ENCODE results near the gene MAN1C1. TPM values are rescaled to one million over a fixed set of nuclear protein-coding genes. Genes with fewer than 3 reads are reported as not detected.

Gene MAN1C1
- total RNA-seq, 2 donors from 2014 or later = 2.2 to 4.3 TPM

- H3K4me1 Mint-ChIP-seq = peaks cover 35% of the 10 kb centered on the region
These were observed 83.0 kb downstream of the MAN1C1 start for GRCh38 chr1:25699500-25700143.

GRCh38 chr1:25700144-25700523 lies 83.5 kb downstream of the MAN1C1 start:
- H3K9me3 Mint-ChIP-seq = no peaks in the 10 kb centered on the region
- H3K4me1 Mint-ChIP-seq = peaks cover 37% of the 10 kb centered on the region
- H3K4me3 ChIP-seq (ENCODE audit: low read length) = no peak overlapping the region
- no peak overlapping the region for H3K4me3 Mint-ChIP-seq
- peaks cover 4% of the 10 kb centered on the region for H3K27me3 Mint-ChIP-seq (ENCODE audit: insufficient read depth)
- H3K4me1 ChIP-seq (ENCODE audit: control insufficient read depth, insufficient read depth, low read length) = peaks cover 3% of the 10 kb centered on the region
- H3K36me3 ChIP-seq (ENCODE audit: control insufficient read depth, insufficient read depth, low read length) = no peaks in the 10 kb centered on the region
- H3K9me3 ChIP-seq (ENCODE audit: control insufficient read depth, low read length) = no peaks in the 10 kb centered on the region
- 94 to 97% methylated on average over 3 of the region's 3 CpGs for WGBS, 2 experiments (ENCODE audit: insufficient coverage in 1 of 2, insufficient read length in 1 of 2)
- no peak for TF ChIP-seq CTCF (conservative IDR thresholded peaks at IDR 0.05)
- H3K36me3 Mint-ChIP-seq (ENCODE audit: low read depth) = no peaks in the 10 kb centered on the region
- no peak overlapping the region for H3K9ac ChIP-seq (ENCODE audit: extremely low read depth, low read length, poor library complexity, severe bottlenecking)
- H3K27ac Mint-ChIP-seq = no peak overlapping the region
- H3K27ac ChIP-seq (ENCODE audit: low read depth, low read length) = peak overlapping the region; percentile 52
- no peaks in the 10 kb centered on the region for H3K27me3 ChIP-seq (ENCODE audit: control insufficient read depth, insufficient read depth, low read length, poor library complexity, severe bottlenecking)
- DNase-seq = no peak

More at GRCh38 chr1:25699500-25700143, 83.0 kb downstream of the MAN1C1 start:
- TF ChIP-seq CTCF (conservative IDR thresholded peaks at IDR 0.05) = no peak
- no peak overlapping the region for H3K4me3 ChIP-seq (ENCODE audit: low read length)
- Mint-ChIP-seq H3K4me3 (no peak overlapping the region), H3K27ac (no peak overlapping the region), H3K36me3 (ENCODE audit: low read depth) (no peaks in the 10 kb centered on the region), H3K27me3 (ENCODE audit: insufficient read depth) (peaks cover 4% of the 10 kb centered on the region), H3K9me3 (no peaks in the 10 kb centered on the region)
- 75 to 91% methylated on average over 8 to 10 of the region's 10 CpGs for WGBS, 2 experiments (ENCODE audit: insufficient coverage in 1 of 2, insufficient read length in 1 of 2)
- no peak overlapping the region for H3K9ac ChIP-seq (ENCODE audit: extremely low read depth, low read length, poor library complexity, severe bottlenecking)
- DNase-seq = peak; percentile 35
- H3K9me3 ChIP-seq (ENCODE audit: control insufficient read depth, low read length) = no peaks in the 10 kb centered on the region
- H3K4me1 ChIP-seq (ENCODE audit: control insufficient read depth, insufficient read depth, low read length) = peaks cover 3% of the 10 kb centered on the region
- H3K36me3 ChIP-seq (ENCODE audit: control insufficient read depth, insufficient read depth, low read length) = no peaks in the 10 kb centered on the region
- H3K27me3 ChIP-seq (ENCODE audit: control insufficient read depth, insufficient read depth, low read length, poor library complexity, severe bottlenecking) = no peaks in the 10 kb centered on the region
- peak overlapping the region; percentile 52 for H3K27ac ChIP-seq (ENCODE audit: low read depth, low read length)

- H3K9me3 Mint-ChIP-seq = no peaks in the 10 kb centered on the region
- no peaks in the 10 kb centered on the region for H3K9me3 ChIP-seq (ENCODE audit: control insufficient read depth, low read length)
- no peaks in the 10 kb centered on the region for H3K27me3 ChIP-seq (ENCODE audit: control insufficient read depth, insufficient read depth, low read length, poor library complexity, severe bottlenecking)
- no peaks in the 10 kb centered on the region for H3K36me3 ChIP-seq (ENCODE audit: control insufficient read depth, insufficient read depth, low read length)
- H3K27me3 Mint-ChIP-seq (ENCODE audit: insufficient read depth) = peaks cover 4% of the 10 kb centered on the region
- H3K36me3 Mint-ChIP-seq (ENCODE audit: low read depth) = no peaks in the 10 kb centered on the region
- H3K9ac ChIP-seq (ENCODE audit: extremely low read depth, low read length, poor library complexity, severe bottlenecking) = no peak overlapping the region
- peak; percentile 86 for DNase-seq
- H3K4me3 Mint-ChIP-seq = no peak overlapping the region
- H3K4me1 Mint-ChIP-seq = peaks cover 33% of the 10 kb centered on the region
- TF ChIP-seq CTCF (conservative IDR thresholded peaks at IDR 0.05) = peak; percentile 60
- H3K27ac Mint-ChIP-seq = no peak overlapping the region
- no peak overlapping the region for H3K4me3 ChIP-seq (ENCODE audit: low read length)
- peaks cover 3% of the 10 kb centered on the region for H3K4me1 ChIP-seq (ENCODE audit: control insufficient read depth, insufficient read depth, low read length)
- WGBS, 2 experiments (ENCODE audit: insufficient coverage in 1 of 2, insufficient read length in 1 of 2) = 56 to 77% methylated on average over 7 of the region's 7 CpGs
- no peak overlapping the region for H3K27ac ChIP-seq (ENCODE audit: low read depth, low read length)
These were observed 84.0 kb downstream of the MAN1C1 start for GRCh38 chr1:25700626-25701025.
